Stimulated activated CD8-positive, alpha-beta memory T cell treated with anti-CD3 and anti-CD28 coated beads, Interleukin-15, amount 100 ng/mL, for 1 hour (primary cell): ENCODE data around the gene VMP1.
"Not testable (repeated sequence)": the region's sequence is repeated elsewhere in the genome, so short reads cannot be mapped to it uniquely, and the experiment has no call there.

Experiments used
- DNase-seq: peaks from one replicate; pipeline ENCODE4 v3.0.0-alpha.2; 2020; ENCODE audit warnings: low read depth

The VMP1 gene

GRCh38 chr17:59863616-59864015 lies 156.2 kb downstream of the VMP1 start:
- no peak for DNase-seq

GRCh38 chr17:59869941-59870218 lies 162.4 kb downstream of the VMP1 start:
- DNase-seq: no peak

- DNase-seq: no peak
These were observed 163.0 kb downstream of the VMP1 start for GRCh38 chr17:59870482-59870881.

- DNase-seq: no peak
These were observed 164.9 kb downstream of the VMP1 start for GRCh38 chr17:59872351-59872750.

GRCh38 chr17:59873414-59873813 lies 166.0 kb downstream of the VMP1 start:
- not testable (repeated sequence) for DNase-seq

- DNase-seq: no peak
These were observed 166.9 kb downstream of the VMP1 start for GRCh38 chr17:59874376-59874775.

GRCh38 chr17:59876107-59876506 lies 168.7 kb downstream of the VMP1 start:
- no peak for DNase-seq

GRCh38 chr17:59877965-59878364 lies 170.5 kb downstream of the VMP1 start:
- no peak for DNase-seq

GRCh38 chr17:59878624-59879023 lies 171.2 kb downstream of the VMP1 start:
- DNase-seq: no peak

GRCh38 chr17:59884861-59885260 lies 177.4 kb downstream of the VMP1 start:
- DNase-seq: no peak

- no peak for DNase-seq
These were observed 180.8 kb downstream of the VMP1 start for GRCh38 chr17:59888145-59888750.

- DNase-seq: no peak
These were observed 183.3 kb downstream of the VMP1 start for GRCh38 chr17:59890720-59891119.
